HCT116 (cell line): ENCODE measurements around the gene UQCC2. TPM values are rescaled to one million over a fixed set of nuclear protein-coding genes. Genes with fewer than 3 reads are reported as not detected.

Source experiments
- ATAC-seq: fragments of 200-7000 bp; cut with Tn5 transposase; 2 replicates; pipeline ENCODE4 v1.9.1; 2020; ENCODE audit warnings: mild to moderate bottlenecking, moderate library complexity
- BruUV-seq: library from RNA; stranded (reverse); fragments of 400-500 nt; replicated peaks from 2 replicates; lab custom pipeline; 2021; lab: Mats Ljungman, UMichigan
- CTCF ChIA-PET: fragments of 300-600 bp; sonication (Branson Sonifier 250); formaldehyde crosslinking; loops from one replicate; lab custom pipeline; 2021; ENCODE audit warnings: antibody characterized with exemption; lab: Charles Lee
- POLR2A ChIA-PET: fragments of 300-600, 350-600 bp; sonication (Branson Sonifier 250); formaldehyde crosslinking; loops from one replicate; lab custom pipeline; 2021; ENCODE audit warnings: antibody characterized with exemption; lab: Charles Lee
- RAD21 ChIA-PET, 2 experiments: fragments of 300-600 bp; sonication (Branson Sonifier 250); formaldehyde crosslinking; loops; one replicate each; lab custom pipeline; 2023; ENCODE audit warnings: low total read pairs in 2 of 2; ENCODE audit not compliant: uncharacterized antibody in 2 of 2, unreplicated experiment in 2 of 2, low non-redundant PET in 1 of 2; lab: Charles Lee
- DNase-seq: peaks from one replicate; pipeline ENCODE4 v3.0.0-alpha.2; 2010; ENCODE audit warnings: low read depth, low spot score
- H2AFZ ChIP-seq: fragments of 200-600 bp; shearing (Covaris generic), sonication (generic); 2 replicates; pipeline ENCODE4 v1.6.1; 2017; ENCODE audit warnings: low read depth, mixed run types, mixed read lengths, antibody characterized with exemption, low read length; ENCODE audit not compliant: poor library complexity, severe bottlenecking
- H3K27ac ChIP-seq: 2 replicates; pipeline ENCODE4 v1.5.1; 2012; ENCODE audit warnings: low read depth, low read length
- H3K27me3 ChIP-seq: fragments of 200-600 bp; sonication (generic); 2 replicates; pipeline ENCODE4 v1.6.1; 2016; ENCODE audit warnings: mixed run types, low read length, mixed read lengths; ENCODE audit not compliant: insufficient read depth
- H3K36me3 ChIP-seq, 2 experiments: fragments of 200-500 bp in 1 of 2; fragments of 200-600 bp in 1 of 2; sonication (Bioruptor generic) in 1 of 2; sonication (generic) in 1 of 2; 2 replicates each; pipeline versions ENCODE4 v1.5.1 to v1.6.1; 2014 to 2016; ENCODE audit warnings: low read length in 2 of 2, inconsistent platforms in 1 of 2, mixed read lengths in 1 of 2, mixed run types in 1 of 2; ENCODE audit not compliant: insufficient read depth in 2 of 2, control insufficient read depth in 1 of 2
- H3K4me1 ChIP-seq, 2 experiments: fragments of 200-600 bp in 1 of 2; sonication (generic) in 1 of 2; 2 replicates each; pipeline versions ENCODE4 v1.5.1 to v1.6.1; 2012 to 2017; ENCODE audit warnings: low read length in 2 of 2, inconsistent platforms in 1 of 2, mild to moderate bottlenecking in 1 of 2, mixed read lengths in 1 of 2, mixed run types in 1 of 2, moderate library complexity in 1 of 2; ENCODE audit not compliant: insufficient read depth in 2 of 2, control insufficient read depth in 1 of 2
- H3K4me2 ChIP-seq: fragments of 200-600 bp; sonication (generic); 2 replicates; pipeline ENCODE4 v1.6.1; 2017; ENCODE audit warnings: mixed run types, low read length, mixed read lengths
- H3K4me3 ChIP-seq, 2 experiments: fragments of 200-600 bp in 1 of 2; sonication (generic) in 1 of 2; replicated peaks in 1 of 2; 2 replicates each; pipeline ENCODE4 v1.5.1; 2011 to 2016; ENCODE audit warnings: low read length in 2 of 2, control low read depth in 1 of 2, low read depth in 1 of 2, mild to moderate bottlenecking in 1 of 2, mixed read lengths in 1 of 2, mixed run types in 1 of 2
- H3K79me2 ChIP-seq: fragments of 200-600 bp; sonication (generic); 2 replicates; pipeline ENCODE4 v1.6.1; 2017; ENCODE audit warnings: mild to moderate bottlenecking, mixed run types, low read length, moderate library complexity, mixed read lengths; ENCODE audit not compliant: insufficient read depth
- H3K9ac ChIP-seq: fragments of 200-600 bp; sonication (generic); 2 replicates; pipeline ENCODE4 v1.6.1; 2016; ENCODE audit warnings: low read length, mixed read lengths
- H3K9me2 ChIP-seq: fragments of 200-600 bp; sonication (generic), shearing (Covaris generic); 2 replicates; pipeline ENCODE4 v1.6.1; 2017; ENCODE audit warnings: mixed run types, mild to moderate bottlenecking, moderate library complexity; ENCODE audit not compliant: insufficient read depth
- H3K9me3 ChIP-seq, 2 experiments: fragments of 200-500 bp in 1 of 2; fragments of 200-600 bp in 1 of 2; sonication (Bioruptor generic) in 1 of 2; sonication (generic) in 1 of 2; 2 replicates each; pipeline ENCODE4 v1.6.1; 2014 to 2017; ENCODE audit warnings: low read length in 2 of 2, mixed read lengths in 2 of 2, inconsistent platforms in 1 of 2, low read depth in 1 of 2, mild to moderate bottlenecking in 1 of 2, mixed run types in 1 of 2, moderate library complexity in 1 of 2; ENCODE audit not compliant: control insufficient read depth in 1 of 2, insufficient read depth in 1 of 2
- H4K20me1 ChIP-seq: fragments of 200-600 bp; sonication (generic), shearing (Covaris generic); 2 replicates; pipeline ENCODE4 v1.6.1; 2017; ENCODE audit warnings: mixed run types, mild to moderate bottlenecking, moderate library complexity; ENCODE audit not compliant: insufficient read depth
- CBX3 ChIP-seq: IDR thresholded peaks from 2 replicates; pipeline ENCODE4 v1.6.1; 2012; ENCODE audit warnings: low read depth
- CEBPB ChIP-seq: IDR thresholded peaks from 2 replicates; pipeline ENCODE4 v1.6.1; 2012; ENCODE audit warnings: low read depth
- EGR1 ChIP-seq: IDR thresholded peaks from 2 replicates; pipeline ENCODE4 v1.6.1; 2012; ENCODE audit warnings: low read depth
- ELF1 ChIP-seq: IDR thresholded peaks from 2 replicates; pipeline ENCODE4 v1.6.1; 2012; ENCODE audit warnings: low read depth, borderline replicate concordance
- EZH2phosphoT487 ChIP-seq: fragments of 200-600 bp; IDR thresholded peaks from 2 replicates; pipeline ENCODE4 v1.6.1; 2018; ENCODE audit warnings: antibody characterized with exemption, borderline replicate concordance
- FOSL1 ChIP-seq: IDR thresholded peaks from 2 replicates; pipeline ENCODE4 v1.6.1; 2012; ENCODE audit warnings: low read depth
- MAX ChIP-seq: IDR thresholded peaks from 2 replicates; pipeline ENCODE4 v1.6.1; 2012
- POLR2A ChIP-seq: IDR thresholded peaks from 2 replicates; pipeline ENCODE4 v1.7.0; 2011; ENCODE audit warnings: borderline replicate concordance; ENCODE audit not compliant: insufficient read depth, insufficient read length; ENCODE audit errors: extremely low read depth
- POLR2AphosphoS5 ChIP-seq: IDR thresholded peaks from 2 replicates; pipeline ENCODE4 v1.6.1; 2011; ENCODE audit warnings: mild to moderate bottlenecking, low read depth, low read length, moderate library complexity
- SIN3A ChIP-seq: IDR thresholded peaks from 2 replicates; pipeline ENCODE4 v1.6.1; 2012; ENCODE audit warnings: low read depth
- SP1 ChIP-seq: IDR thresholded peaks from 2 replicates; pipeline ENCODE4 v1.6.1; 2012; ENCODE audit warnings: low read depth
- TCF7L2 ChIP-seq: IDR thresholded peaks from 2 replicates; pipeline ENCODE4 v1.7.0; 2011; ENCODE audit warnings: borderline replicate concordance, inconsistent platforms; ENCODE audit not compliant: insufficient read depth, insufficient read length; ENCODE audit errors: extremely low read depth
- ZFX ChIP-seq: fragments of 450-650 bp; IDR thresholded peaks from 2 replicates; pipeline ENCODE4 v1.6.1; 2017
- intact Hi-C: fragments of 100-400 bp; cut with micrococcal nuclease; formaldehyde crosslinking; loops from 2 replicates; pipeline ENCODE4 v1.10.0; 2022
- total RNA-seq: library from RNA; stranded (reverse); gene quantifications from one replicate; pipeline ENCODE4 v1.2.1, GENCODE V29; 2021; ENCODE audit not compliant: unreplicated experiment
- TF ChIP-seq, protein P1 (sequence below): IDR thresholded peaks from 2 replicates; pipeline ENCODE4 v1.6.1; 2012
- TF ChIP-seq, protein P2 (sequence below), 3 experiments: fragments of 200-600 bp in 1 of 3; sonication (generic) in 1 of 3; IDR thresholded peaks in 2 of 3; conservative IDR thresholded peaks in 1 of 3; 2 replicates each; pipeline ENCODE4 v1.5.1; 2012 to 2017; ENCODE audit warnings: low read depth in 2 of 3, low read length in 2 of 3, antibody characterized with exemption in 1 of 3, borderline replicate concordance in 1 of 3, control low read depth in 1 of 3, mild to moderate bottlenecking in 1 of 3, mixed read lengths in 1 of 3, mixed run types in 1 of 3, moderate library complexity in 1 of 3; ENCODE audit not compliant: insufficient read depth in 1 of 3

The UQCC2 gene
- total RNA-seq, 1 experiment from 2014 or later: 95.1 TPM

- no peak within 1 kb of the TSS for H2AFZ ChIP-seq
- intact Hi-C loops: no loop called here
- no peak for DNase-seq
- no TSS peak for BruUV-seq
- H3K4me1 ChIP-seq: peaks cover 2 to 9% of the 10 kb centered on the region in 2 experiments; a peak in 3 of 4 replicates
- TF ChIP-seq POLR2A (no peak), ZFX (no peak), CBX3 (no peak), SP1 (no peak), SIN3A (no peak), TCF7L2 (no peak), ELF1 (no peak), EGR1 (no peak), FOSL1 (no peak), POLR2AphosphoS5 (no peak), CEBPB (no peak), EZH2phosphoT487 (no peak), MAX (no peak)
- TF ChIP-seq, protein P1, sequence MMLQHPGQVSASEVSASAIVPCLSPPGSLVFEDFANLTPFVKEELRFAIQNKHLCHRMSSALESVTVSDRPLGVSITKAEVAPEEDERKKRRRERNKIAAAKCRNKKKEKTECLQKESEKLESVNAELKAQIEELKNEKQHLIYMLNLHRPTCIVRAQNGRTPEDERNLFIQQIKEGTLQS: no peak
- TF ChIP-seq, protein P2, sequence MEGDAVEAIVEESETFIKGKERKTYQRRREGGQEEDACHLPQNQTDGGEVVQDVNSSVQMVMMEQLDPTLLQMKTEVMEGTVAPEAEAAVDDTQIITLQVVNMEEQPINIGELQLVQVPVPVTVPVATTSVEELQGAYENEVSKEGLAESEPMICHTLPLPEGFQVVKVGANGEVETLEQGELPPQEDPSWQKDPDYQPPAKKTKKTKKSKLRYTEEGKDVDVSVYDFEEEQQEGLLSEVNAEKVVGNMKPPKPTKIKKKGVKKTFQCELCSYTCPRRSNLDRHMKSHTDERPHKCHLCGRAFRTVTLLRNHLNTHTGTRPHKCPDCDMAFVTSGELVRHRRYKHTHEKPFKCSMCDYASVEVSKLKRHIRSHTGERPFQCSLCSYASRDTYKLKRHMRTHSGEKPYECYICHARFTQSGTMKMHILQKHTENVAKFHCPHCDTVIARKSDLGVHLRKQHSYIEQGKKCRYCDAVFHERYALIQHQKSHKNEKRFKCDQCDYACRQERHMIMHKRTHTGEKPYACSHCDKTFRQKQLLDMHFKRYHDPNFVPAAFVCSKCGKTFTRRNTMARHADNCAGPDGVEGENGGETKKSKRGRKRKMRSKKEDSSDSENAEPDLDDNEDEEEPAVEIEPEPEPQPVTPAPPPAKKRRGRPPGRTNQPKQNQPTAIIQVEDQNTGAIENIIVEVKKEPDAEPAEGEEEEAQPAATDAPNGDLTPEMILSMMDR (IDR thresholded peaks at IDR 0.05 in 2 of 3, conservative IDR thresholded peaks at IDR 0.05 in 1 of 3; ENCODE audit: borderline replicate concordance in 1 of 3, insufficient read depth in 1 of 3, low read depth in 2 of 3, low read length in 2 of 3): no peak
- TF ChIP-seq, all 23 proteins: peak for 0
- Histone ChIP-seq H3K27ac (no peak within 1 kb of the TSS), H3K9me3 (no peaks in the 10 kb centered on the region), H3K9me2 (no peaks in the 10 kb centered on the region), H3K4me3 (no peak within 1 kb of the TSS), H3K27me3 (peaks cover 6% of the 10 kb centered on the region; the same call in 1 of the 2 replicates), H3K4me2 (no peak within 1 kb of the TSS), H3K79me2 (no peaks in the 10 kb centered on the region), H3K9ac (no peak within 1 kb of the TSS), H3K36me3 (no peaks in the 10 kb centered on the region), H4K20me1 (no peaks in the 10 kb centered on the region)
- ChIA-PET CTCF (interaction anchor here (0.9 kb wide), 1 partner anchor 25 kb away, joined by 3 read pairs; no protein-coding TSS in a partner anchor), RAD21 (interaction anchor here in 1 of 2 experiments (0.5 kb wide), 1 partner anchor 864 kb away, joined by 7 read pairs; no protein-coding TSS in a partner anchor), POLR2A (no interaction called here)
- no peak for ATAC-seq
These were observed 35.2 kb upstream of the UQCC2 start, which contains the start of gene IP6K3 for GRCh38 chr6:33746651-33747100. Gene IP6K3, minus strand, starts transcription at chr6:33746905. Its CDS starts 11,429 bp downstream, at chr6:33735476.
